Peyer's patch (tissue), 4 donors: ENCODE results near the gene CALM3.

Experiments
- POLR2A ChIP-seq, 2 donors: fragments of 450-650 bp; IDR thresholded peaks; one replicate each; pipeline ENCODE4 v1.5.1; 2017; ENCODE audit warnings: antibody characterized with exemption in 2 of 2, mild to moderate bottlenecking in 2 of 2, moderate library complexity in 2 of 2
- TF ChIP-seq, protein P1 (sequence below), 6 experiments: fragments of 450-650 bp in 4 of 6; fragments of 200-600 bp in 2 of 6; sonication (generic) in 1 of 6; IDR thresholded peaks; one replicate each; pipeline ENCODE4 v1.5.1; 2017 to 2019; ENCODE audit warnings: antibody characterized with exemption in 6 of 6, mild to moderate bottlenecking in 3 of 6, moderate library complexity in 1 of 6

DNA sequence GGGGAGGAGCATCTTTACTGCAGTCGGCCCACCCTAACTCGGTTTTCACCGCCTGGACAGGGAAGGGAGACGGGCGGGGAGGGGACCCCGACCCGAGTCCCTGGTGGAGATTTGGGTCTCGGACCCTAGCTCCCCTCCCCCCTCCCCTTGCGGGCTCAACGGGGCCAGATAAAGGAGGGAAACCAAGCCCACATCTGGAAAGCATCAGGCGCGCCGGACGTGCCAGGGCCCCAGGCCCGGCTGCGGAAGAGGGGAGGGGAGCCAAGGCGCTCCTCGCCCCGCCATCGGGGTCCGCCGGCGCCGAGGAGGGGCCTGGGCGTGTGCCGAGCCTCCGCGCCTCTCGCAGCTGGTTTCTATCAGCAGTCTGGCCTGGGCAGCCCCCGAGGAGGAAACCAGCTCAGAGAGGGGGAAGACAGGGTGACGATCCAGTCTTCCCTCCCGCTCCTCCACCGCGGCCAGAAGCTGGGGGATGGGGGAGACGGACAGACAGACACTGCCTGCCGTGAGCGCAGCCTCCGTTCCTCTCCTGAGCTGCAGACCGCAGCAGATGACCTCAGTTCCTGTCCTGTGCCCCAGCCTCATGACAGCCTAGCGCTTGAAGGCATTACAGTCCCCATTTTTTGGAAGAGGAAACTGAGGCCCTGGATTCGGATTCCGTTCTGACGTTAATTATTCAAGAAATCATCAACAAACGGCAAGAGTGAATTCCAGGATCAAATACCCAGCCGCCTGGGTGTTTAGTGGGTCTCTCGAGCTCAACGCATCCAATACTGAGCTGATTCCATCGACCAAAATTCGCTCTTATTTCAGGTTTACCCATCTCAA is 38.4 kb downstream of the CALM3 start:
- TF ChIP-seq, protein P1, sequence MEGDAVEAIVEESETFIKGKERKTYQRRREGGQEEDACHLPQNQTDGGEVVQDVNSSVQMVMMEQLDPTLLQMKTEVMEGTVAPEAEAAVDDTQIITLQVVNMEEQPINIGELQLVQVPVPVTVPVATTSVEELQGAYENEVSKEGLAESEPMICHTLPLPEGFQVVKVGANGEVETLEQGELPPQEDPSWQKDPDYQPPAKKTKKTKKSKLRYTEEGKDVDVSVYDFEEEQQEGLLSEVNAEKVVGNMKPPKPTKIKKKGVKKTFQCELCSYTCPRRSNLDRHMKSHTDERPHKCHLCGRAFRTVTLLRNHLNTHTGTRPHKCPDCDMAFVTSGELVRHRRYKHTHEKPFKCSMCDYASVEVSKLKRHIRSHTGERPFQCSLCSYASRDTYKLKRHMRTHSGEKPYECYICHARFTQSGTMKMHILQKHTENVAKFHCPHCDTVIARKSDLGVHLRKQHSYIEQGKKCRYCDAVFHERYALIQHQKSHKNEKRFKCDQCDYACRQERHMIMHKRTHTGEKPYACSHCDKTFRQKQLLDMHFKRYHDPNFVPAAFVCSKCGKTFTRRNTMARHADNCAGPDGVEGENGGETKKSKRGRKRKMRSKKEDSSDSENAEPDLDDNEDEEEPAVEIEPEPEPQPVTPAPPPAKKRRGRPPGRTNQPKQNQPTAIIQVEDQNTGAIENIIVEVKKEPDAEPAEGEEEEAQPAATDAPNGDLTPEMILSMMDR (IDR thresholded peaks at IDR 0.05), result no peak
- no peak for TF ChIP-seq POLR2A (IDR thresholded peaks at IDR 0.05)
